H1 (cell line): ENCODE measurements around the gene INTS7. TPM values are rescaled to one million over a fixed set of nuclear protein-coding genes. Genes with fewer than 3 reads are reported as not detected.

Experiments
- PHF8 ChIP-seq: fragments of 200-600 bp; sonication (generic); conservative IDR thresholded peaks from 2 replicates; pipeline ENCODE4 v1.7.1; 2012; ENCODE audit warnings: low read depth, mild to moderate bottlenecking, inconsistent platforms, low read length, moderate library complexity
- polyA plus RNA-seq, 7 experiments: library from polyadenylated mRNA; depleted of rRNA in 3 of 7; stranded (reverse) in 5 of 7; unstranded in 2 of 7; fragments of >200 nt in 5 of 7; fragments of 200-250 nt in 2 of 7; gene quantifications; 1 replicate in 5 of 7; 2 replicates in 1 of 7; 4 replicates in 1 of 7; pipeline versions ENCODE4 v1.2.1 to v1.2.3, GENCODE V29; 2011 to 2013; ENCODE audit warnings: missing spikeins in 2 of 7, mixed read lengths in 2 of 7
- total RNA-seq: library from RNA; stranded (reverse); fragmentation: NEBNext Ultra II Directional; extraction: Animal tissue kit (Norgen Biotek cat#: 25700); gene quantifications from 2 replicates; pipeline ENCODE4 v1.2.1, GENCODE V29; 2021
- TF ChIP-seq, protein P1 (sequence below): IDR thresholded peaks from 2 replicates; pipeline ENCODE4 v1.6.1; 2011; ENCODE audit warnings: low read depth, mild to moderate bottlenecking, low read length; ENCODE audit not compliant: insufficient read depth

The INTS7 gene
- total and polyA plus RNA-seq, 2 of the 8 experiments (the other 6 are each of a cell fraction or from before 2014, with no cell fraction given): 15.2 to 22.4 TPM

DNA sequence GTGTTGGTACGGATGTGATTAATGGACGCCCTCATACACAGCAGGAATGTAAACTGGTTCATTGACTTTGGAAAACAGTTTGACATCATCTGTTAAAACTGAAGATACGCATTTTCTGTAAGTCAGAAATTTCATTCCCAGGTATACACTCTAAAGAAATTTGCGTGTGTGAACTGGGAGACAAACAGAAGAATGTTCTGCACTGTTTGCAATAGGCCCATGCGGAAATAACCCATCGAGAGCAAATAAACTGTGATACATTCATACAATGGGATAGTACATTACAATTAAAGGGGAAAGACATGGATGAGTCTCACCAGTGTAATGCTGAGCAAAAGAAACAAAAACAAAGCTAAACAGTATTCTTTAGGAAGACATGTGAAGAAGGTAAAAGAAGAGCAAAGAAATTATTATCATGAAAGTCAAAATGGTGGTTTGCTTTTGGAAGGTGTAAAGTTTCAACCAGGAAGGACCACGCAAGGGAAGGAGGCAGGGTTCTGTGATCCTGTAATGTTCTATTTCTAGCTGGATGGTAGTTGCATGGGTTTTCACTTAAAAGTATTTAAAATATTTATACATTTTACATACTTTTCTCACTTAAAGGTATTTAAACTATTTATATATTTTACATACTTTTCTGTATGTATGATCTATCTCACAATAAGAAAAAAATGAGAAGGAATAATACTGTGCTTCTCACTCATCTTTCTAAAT lies 30.3 kb downstream of the INTS7 start (continued):
- no peak for TF ChIP-seq PHF8
- TF ChIP-seq, protein P1, sequence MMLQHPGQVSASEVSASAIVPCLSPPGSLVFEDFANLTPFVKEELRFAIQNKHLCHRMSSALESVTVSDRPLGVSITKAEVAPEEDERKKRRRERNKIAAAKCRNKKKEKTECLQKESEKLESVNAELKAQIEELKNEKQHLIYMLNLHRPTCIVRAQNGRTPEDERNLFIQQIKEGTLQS: no peak
